HepG2 (cell line): ENCODE results near the gene YIPF3. TPM values are rescaled to one million over a fixed set of nuclear protein-coding genes. Genes with fewer than 3 reads are reported as not detected.

Experiments
- AKAP8 ChIP-seq: sonication (generic); formaldehyde crosslinking; IDR thresholded peaks from 2 replicates; pipeline ENCODE4 v1.5.1; 2020; ENCODE audit warnings: mild to moderate bottlenecking, missing genetic modification reagents
- BCL6 ChIP-seq: IDR thresholded peaks from 2 replicates; pipeline ENCODE4 v1.6.1; 2016; ENCODE audit warnings: missing genetic modification reagents, missing compliant biosample characterization
- BORCS8-MEF2B ChIP-seq: sonication (generic); formaldehyde crosslinking; IDR thresholded peaks from 2 replicates; pipeline ENCODE4 v1.8.0; 2022; ENCODE audit warnings: mild to moderate bottlenecking, missing genetic modification reagents
- HNRNPLL ChIP-seq: fragments of 200-400 bp; formaldehyde crosslinking; IDR thresholded peaks from 2 replicates; pipeline ENCODE4 v1.6.1; 2017; ENCODE audit warnings: mild to moderate bottlenecking, low read depth, low read length; ENCODE audit not compliant: poor library complexity, severe bottlenecking
- MEIS1 ChIP-seq: sonication (generic); formaldehyde crosslinking; IDR thresholded peaks from 2 replicates; pipeline ENCODE4 v1.9.0; 2021; ENCODE audit warnings: mild to moderate bottlenecking, missing genetic modification reagents, moderate library complexity, borderline replicate concordance
- MYNN ChIP-seq: sonication (generic); formaldehyde crosslinking; IDR thresholded peaks from 2 replicates; pipeline ENCODE4 v1.4.0; 2020; ENCODE audit warnings: mild to moderate bottlenecking, low read depth, missing genetic modification reagents
- NRL ChIP-seq: sonication (generic); formaldehyde crosslinking; IDR thresholded peaks from 2 replicates; pipeline ENCODE4 v1.5.0; 2020; ENCODE audit warnings: missing genetic modification reagents, mild to moderate bottlenecking, moderate library complexity, borderline replicate concordance
- SP4 ChIP-seq: sonication (generic); formaldehyde crosslinking; IDR thresholded peaks from 2 replicates; pipeline ENCODE4 v1.8.1; 2023; ENCODE audit warnings: mild to moderate bottlenecking, missing genetic modification reagents
- ZKSCAN8 ChIP-seq: IDR thresholded peaks from 2 replicates; pipeline ENCODE4 v1.6.1; 2016; ENCODE audit warnings: borderline replicate concordance, missing genetic modification reagents, missing compliant biosample characterization
- ZNF333 ChIP-seq: sonication (generic); formaldehyde crosslinking; IDR thresholded peaks from 2 replicates; pipeline ENCODE4 v1.4.0; 2020; ENCODE audit warnings: mild to moderate bottlenecking, missing genetic modification reagents, borderline replicate concordance
- ZNF337 ChIP-seq: sonication (generic); formaldehyde crosslinking; IDR thresholded peaks from 2 replicates; pipeline ENCODE4 v1.5.1; 2020; ENCODE audit warnings: missing genetic modification reagents, low read depth, mild to moderate bottlenecking, borderline replicate concordance
- ZNF441 ChIP-seq: sonication (generic); formaldehyde crosslinking; IDR thresholded peaks from 2 replicates; pipeline ENCODE4 v1.7.0; 2021; ENCODE audit warnings: missing genetic modification reagents, borderline replicate concordance
- ZNF674 ChIP-seq: sonication (generic); formaldehyde crosslinking; IDR thresholded peaks from 2 replicates; pipeline ENCODE4 v1.5.0; 2020; ENCODE audit warnings: low read depth, mild to moderate bottlenecking, missing genetic modification reagents
- polyA plus RNA-seq, 8 experiments: library from polyadenylated mRNA; depleted of rRNA in 3 of 8; stranded (reverse) in 7 of 8; unstranded in 1 of 8; fragments of >200 nt; fragmentation: Illumina TruSeq in 4 of 8; extraction: Trizol in 4 of 8; gene quantifications; 2 replicates each; pipeline versions ENCODE4 v1.2.1 to v1.2.3, GENCODE V29; 2011 to 2016; ENCODE audit warnings: low read depth in 4 of 8, missing spikeins in 1 of 8, mixed read lengths in 1 of 8; ENCODE audit not compliant: insufficient read depth in 1 of 8
- total RNA-seq, 5 experiments: library from RNA; depleted of rRNA; stranded (reverse); fragments of >200 nt; fragmentation: Illumina TruSeq; extraction: Trizol; gene quantifications; 2 replicates each; pipeline ENCODE4 v1.2.3, GENCODE V29; 2016; ENCODE audit warnings: low read depth in 1 of 5
- TF ChIP-seq, protein P1 (sequence below): sonication (generic); formaldehyde crosslinking; IDR thresholded peaks from 2 replicates; pipeline ENCODE4 v1.5.0; 2020; ENCODE audit warnings: mild to moderate bottlenecking, missing genetic modification reagents, moderate library complexity
- TF ChIP-seq, protein P2 (sequence below): sonication (generic); formaldehyde crosslinking; IDR thresholded peaks from 2 replicates; pipeline ENCODE4 v1.5.1; 2020; ENCODE audit warnings: missing genetic modification reagents, mild to moderate bottlenecking, borderline replicate concordance
- TF ChIP-seq, protein P3 (sequence below): sonication (generic); formaldehyde crosslinking; IDR thresholded peaks from 2 replicates; pipeline ENCODE4 v1.4.0; 2020; ENCODE audit warnings: mild to moderate bottlenecking, missing genetic modification reagents, borderline replicate concordance
- TF ChIP-seq, protein P4 (sequence below): IDR thresholded peaks from 2 replicates; pipeline ENCODE4 v1.6.1; 2016; ENCODE audit warnings: missing compliant biosample characterization, missing genetic modification reagents, borderline replicate concordance
- TF ChIP-seq, protein P5 (sequence below): sonication (generic); formaldehyde crosslinking; IDR thresholded peaks from 2 replicates; pipeline ENCODE4 v1.5.1; 2020; ENCODE audit warnings: mild to moderate bottlenecking, missing genetic modification reagents, moderate library complexity
- TF ChIP-seq, protein P6 (sequence below): sonication (generic); formaldehyde crosslinking; IDR thresholded peaks from 2 replicates; pipeline ENCODE4 v1.5.0; 2020; ENCODE audit warnings: missing genetic modification reagents

The YIPF3 gene
- total and polyA plus RNA-seq, 2 of the 13 experiments (the other 11 are each of a cell fraction or from before 2014, with no cell fraction given), result 107 to 206 TPM

DNA sequence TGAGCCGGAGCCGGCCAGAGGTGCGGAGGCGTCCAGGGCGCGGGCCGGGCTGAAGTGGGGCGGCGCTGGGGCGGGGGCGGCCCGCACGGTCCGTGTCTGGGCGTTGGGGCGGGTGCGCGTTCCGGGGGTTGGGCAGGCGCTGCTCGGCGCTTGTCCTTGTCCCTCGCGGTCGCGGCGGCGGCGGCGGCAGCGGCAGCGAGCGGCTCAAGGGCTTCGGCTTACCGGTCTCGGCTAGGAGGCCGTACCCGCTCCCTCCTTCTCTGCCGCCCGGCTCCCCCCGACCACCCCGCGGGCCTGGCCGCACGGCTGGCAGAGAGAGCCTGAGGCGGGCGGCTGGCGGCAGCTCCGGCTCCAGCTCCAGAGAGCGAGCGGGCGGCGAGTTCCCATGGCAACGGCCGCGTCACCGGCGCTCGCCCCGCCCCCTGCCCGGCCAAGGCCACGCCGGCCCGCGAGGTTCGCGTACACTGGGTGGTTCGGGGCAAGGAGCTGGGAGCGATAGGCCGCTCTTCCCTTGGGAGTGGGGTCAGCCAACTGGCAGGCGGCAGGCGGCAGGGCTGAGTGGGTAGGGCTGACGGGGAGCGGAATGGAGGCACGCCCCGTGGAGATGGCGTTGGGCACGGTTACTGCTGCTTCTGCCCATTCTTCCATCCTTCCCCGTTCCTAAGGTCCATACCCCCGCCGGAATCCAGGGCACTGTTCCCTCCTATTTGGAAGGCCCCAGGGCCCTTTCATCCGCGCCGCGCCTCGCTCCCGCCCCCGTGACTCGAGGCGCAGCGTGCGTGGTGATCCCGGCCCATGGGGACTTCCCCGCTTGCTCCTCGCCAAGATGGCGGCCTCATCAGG is 6.5 kb downstream of the YIPF3 start, which contains the start of gene LRRC73 (continued):
- TF ChIP-seq, protein P1, sequence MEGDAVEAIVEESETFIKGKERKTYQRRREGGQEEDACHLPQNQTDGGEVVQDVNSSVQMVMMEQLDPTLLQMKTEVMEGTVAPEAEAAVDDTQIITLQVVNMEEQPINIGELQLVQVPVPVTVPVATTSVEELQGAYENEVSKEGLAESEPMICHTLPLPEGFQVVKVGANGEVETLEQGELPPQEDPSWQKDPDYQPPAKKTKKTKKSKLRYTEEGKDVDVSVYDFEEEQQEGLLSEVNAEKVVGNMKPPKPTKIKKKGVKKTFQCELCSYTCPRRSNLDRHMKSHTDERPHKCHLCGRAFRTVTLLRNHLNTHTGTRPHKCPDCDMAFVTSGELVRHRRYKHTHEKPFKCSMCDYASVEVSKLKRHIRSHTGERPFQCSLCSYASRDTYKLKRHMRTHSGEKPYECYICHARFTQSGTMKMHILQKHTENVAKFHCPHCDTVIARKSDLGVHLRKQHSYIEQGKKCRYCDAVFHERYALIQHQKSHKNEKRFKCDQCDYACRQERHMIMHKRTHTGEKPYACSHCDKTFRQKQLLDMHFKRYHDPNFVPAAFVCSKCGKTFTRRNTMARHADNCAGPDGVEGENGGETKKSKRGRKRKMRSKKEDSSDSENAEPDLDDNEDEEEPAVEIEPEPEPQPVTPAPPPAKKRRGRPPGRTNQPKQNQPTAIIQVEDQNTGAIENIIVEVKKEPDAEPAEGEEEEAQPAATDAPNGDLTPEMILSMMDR, result 0 out of 2 replicates have a peak, but pooled peaks have one; percentile 2
- no peak for TF ChIP-seq MYNN
- TF ChIP-seq, protein P2, sequence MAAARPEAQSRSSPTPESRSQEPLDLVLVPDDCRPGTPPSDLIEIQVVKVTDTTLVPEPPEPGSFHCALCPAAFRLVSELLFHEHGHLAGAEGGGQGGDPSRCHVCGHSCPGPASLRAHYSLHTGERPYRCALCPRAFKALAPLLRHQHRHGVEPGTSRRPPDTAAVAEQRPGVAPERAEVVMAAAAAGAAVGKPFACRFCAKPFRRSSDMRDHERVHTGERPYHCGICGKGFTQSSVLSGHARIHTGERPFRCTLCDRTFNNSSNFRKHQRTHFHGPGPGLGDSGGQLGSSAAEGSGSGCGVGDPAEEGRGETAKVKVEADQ (CRISPR knock-in tag), result peak; percentile 89; the same call in 1 of the 2 replicates
- TF ChIP-seq AKAP8, result peak; percentile 97
- TF ChIP-seq, protein P3, sequence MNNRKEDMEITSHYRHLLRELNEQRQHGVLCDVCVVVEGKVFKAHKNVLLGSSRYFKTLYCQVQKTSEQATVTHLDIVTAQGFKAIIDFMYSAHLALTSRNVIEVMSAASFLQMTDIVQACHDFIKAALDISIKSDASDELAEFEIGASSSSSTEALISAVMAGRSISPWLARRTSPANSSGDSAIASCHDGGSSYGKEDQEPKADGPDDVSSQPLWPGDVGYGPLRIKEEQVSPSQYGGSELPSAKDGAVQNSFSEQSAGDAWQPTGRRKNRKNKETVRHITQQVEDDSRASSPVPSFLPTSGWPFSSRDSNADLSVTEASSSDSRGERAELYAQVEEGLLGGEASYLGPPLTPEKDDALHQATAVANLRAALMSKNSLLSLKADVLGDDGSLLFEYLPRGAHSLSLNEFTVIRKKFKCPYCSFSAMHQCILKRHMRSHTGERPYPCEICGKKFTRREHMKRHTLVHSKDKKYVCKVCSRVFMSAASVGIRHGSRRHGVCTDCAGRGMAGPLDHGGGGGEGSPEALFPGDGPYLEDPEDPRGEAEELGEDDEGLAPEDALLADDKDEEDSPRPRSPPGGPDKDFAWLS (CRISPR knock-in tag), result 0 out of 2 replicates have a peak, but pooled peaks have one; percentile 58
- TF ChIP-seq NRL, result peak; percentile 78; the same call in 1 of the 2 replicates
- TF ChIP-seq, protein P4, sequence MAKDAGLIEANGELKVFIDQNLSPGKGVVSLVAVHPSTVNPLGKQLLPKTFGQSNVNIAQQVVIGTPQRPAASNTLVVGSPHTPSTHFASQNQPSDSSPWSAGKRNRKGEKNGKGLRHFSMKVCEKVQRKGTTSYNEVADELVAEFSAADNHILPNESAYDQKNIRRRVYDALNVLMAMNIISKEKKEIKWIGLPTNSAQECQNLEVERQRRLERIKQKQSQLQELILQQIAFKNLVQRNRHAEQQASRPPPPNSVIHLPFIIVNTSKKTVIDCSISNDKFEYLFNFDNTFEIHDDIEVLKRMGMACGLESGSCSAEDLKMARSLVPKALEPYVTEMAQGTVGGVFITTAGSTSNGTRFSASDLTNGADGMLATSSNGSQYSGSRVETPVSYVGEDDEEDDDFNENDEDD (CRISPR knock-in tag), result peak; percentile 27; the same call in 1 of the 2 replicates
- no peak for TF ChIP-seq ZKSCAN8
- TF ChIP-seq ZNF674 (CRISPR knock-in tag), result peak; percentile 24; the same call in 1 of the 2 replicates
- TF ChIP-seq ZNF337 (CRISPR knock-in tag), result no peak
- TF ChIP-seq ZNF333, result 0 out of 2 replicates have a peak, but pooled peaks have one; percentile 72
- peak; percentile 83; the same call in 1 of the 2 replicates for TF ChIP-seq ZNF441 (CRISPR knock-in tag)
- peak; percentile 88; the same call in 1 of the 2 replicates for TF ChIP-seq BORCS8-MEF2B
- TF ChIP-seq, protein P5, sequence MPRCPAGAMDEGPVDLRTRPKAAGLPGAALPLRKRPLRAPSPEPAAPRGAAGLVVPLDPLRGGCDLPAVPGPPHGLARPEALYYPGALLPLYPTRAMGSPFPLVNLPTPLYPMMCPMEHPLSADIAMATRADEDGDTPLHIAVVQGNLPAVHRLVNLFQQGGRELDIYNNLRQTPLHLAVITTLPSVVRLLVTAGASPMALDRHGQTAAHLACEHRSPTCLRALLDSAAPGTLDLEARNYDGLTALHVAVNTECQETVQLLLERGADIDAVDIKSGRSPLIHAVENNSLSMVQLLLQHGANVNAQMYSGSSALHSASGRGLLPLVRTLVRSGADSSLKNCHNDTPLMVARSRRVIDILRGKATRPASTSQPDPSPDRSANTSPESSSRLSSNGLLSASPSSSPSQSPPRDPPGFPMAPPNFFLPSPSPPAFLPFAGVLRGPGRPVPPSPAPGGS (CRISPR knock-in tag), result peak; percentile 91; the same call in 1 of the 2 replicates
- peak; percentile 77; the same call in 1 of the 2 replicates for TF ChIP-seq MEIS1
- TF ChIP-seq, protein P6, sequence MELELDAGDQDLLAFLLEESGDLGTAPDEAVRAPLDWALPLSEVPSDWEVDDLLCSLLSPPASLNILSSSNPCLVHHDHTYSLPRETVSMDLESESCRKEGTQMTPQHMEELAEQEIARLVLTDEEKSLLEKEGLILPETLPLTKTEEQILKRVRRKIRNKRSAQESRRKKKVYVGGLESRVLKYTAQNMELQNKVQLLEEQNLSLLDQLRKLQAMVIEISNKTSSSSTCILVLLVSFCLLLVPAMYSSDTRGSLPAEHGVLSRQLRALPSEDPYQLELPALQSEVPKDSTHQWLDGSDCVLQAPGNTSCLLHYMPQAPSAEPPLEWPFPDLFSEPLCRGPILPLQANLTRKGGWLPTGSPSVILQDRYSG, result no peak
- peak; percentile 70 for TF ChIP-seq SP4 (CRISPR knock-in tag)
- peak; percentile 39; the same call in 1 of the 2 replicates for TF ChIP-seq BCL6 (CRISPR knock-in tag)
- no peak for TF ChIP-seq HNRNPLL
